Right lobe of liver (tissue), 6 donors: ENCODE data around the gene ACTL7B. TPM values are rescaled to one million over a fixed set of nuclear protein-coding genes. Genes with fewer than 3 reads are reported as not detected.

ENCODE experiments used
- ATAC-seq, 4 donors: fragments of 200-7000 bp; cut with Tn5 transposase; one replicate each; pipeline ENCODE4 v1.9.1; 2020; ENCODE audit warnings: mild to moderate bottlenecking in 4 of 4, moderate library complexity in 4 of 4
- DNase-seq, 3 donors: peaks; one replicate each; pipeline ENCODE4 v3.0.0-alpha.2; 2020
- H3K27ac ChIP-seq, 3 donors: fragments of 200-600 bp; one replicate each; pipeline ENCODE4 v1.8.0; 2022
- H3K27me3 ChIP-seq, 2 donors: fragments of 200-600 bp; one replicate each; pipeline ENCODE4 v1.8.0; 2022
- H3K36me3 ChIP-seq, 4 donors: fragments of 200-600 bp; sonication (generic) in 1 of 4; one replicate each; pipeline versions ENCODE4 v1.5.1 to v1.8.0; 2017 to 2022; ENCODE audit warnings: control low read depth in 1 of 4
- H3K4me1 ChIP-seq, 4 donors: fragments of 200-600 bp; sonication (generic) in 1 of 4; one replicate each; pipeline versions ENCODE4 v1.5.1 to v1.8.0; 2017 to 2022; ENCODE audit warnings: control low read depth in 1 of 4
- H3K4me3 ChIP-seq, 3 donors: fragments of 200-600 bp; one replicate each; pipeline ENCODE4 v1.8.0; 2022
- H3K9me3 ChIP-seq, 4 donors: fragments of 200-600 bp; sonication (generic) in 1 of 4; one replicate each; pipeline versions ENCODE4 v1.5.1 to v1.8.0; 2017 to 2022; ENCODE audit warnings: control low read depth in 1 of 4
- POLR2A ChIP-seq: fragments of 450-650 bp; IDR thresholded peaks from one replicate; pipeline ENCODE4 v1.6.1; 2017; ENCODE audit warnings: antibody characterized with exemption, mild to moderate bottlenecking
- WGBS: methylation state at CpG from one replicate; pipeline ENCODE4 v1.1.6; 2018; ENCODE audit warnings: low coverage, low lambda C conversion rate; ENCODE audit not compliant: insufficient coverage; ENCODE audit errors: missing lambda C conversion rate; 5-methylcytosine and 5-hydroxymethylcytosine counted together
- intact Hi-C, 2 donors: fragments of 100-400 bp; cut with DNase I; formaldehyde crosslinking; loops; one replicate each; pipeline versions ENCODE4 v1.11.2 to v1.14.1; 2022
- small RNA-seq, 2 experiments: library from RNA; depleted of rRNA; stranded (forward); fragments of <200 nt; gene quantifications; one replicate each; pipeline ENCODE3, GENCODE V24; 2016
- total RNA-seq, 6 experiments: library from RNA; depleted of rRNA in 2 of 6; stranded (reverse); fragments of >200 nt in 2 of 6; fragmentation: NEBNext Ultra II Directional in 3 of 6; extraction: Animal tissue kit (Norgen Biotek cat#: 25700) in 3 of 6; gene quantifications; one replicate each; pipeline versions ENCODE4 v1.1.0 to v1.2.4, GENCODE V29; 2016 to 2023
- TF ChIP-seq, protein P1 (sequence below), 4 donors: fragments of 200-600 bp in 3 of 4; fragments of 450-650 bp in 1 of 4; IDR thresholded peaks; one replicate each; pipeline versions ENCODE4 v1.5.1 to v1.8.0; 2016 to 2022; ENCODE audit warnings: antibody characterized with exemption in 4 of 4, mild to moderate bottlenecking in 2 of 4
- donor health status: DM: no; HTN: yes; CAD: no.
- donor health status: DM: no; HTN: no; CAD: no.
- donor health status: DM: no; HTN: no; CAD: no.
- donor health status: DM: no; HTN: yes; CAD: no.
- donor health status: DM: no; HTN: yes; CAD: no.

Gene ACTL7B
- total RNA-seq, 6 experiments from 2014 or later, result not detected

GRCh38 chr9:108813951-108814601 is 41.7 kb downstream of the ACTL7B start:
- H3K27me3 ChIP-seq, result no peaks in the 10 kb centered on the region

GRCh38 chr9:108812396-108813025 is 43.3 kb downstream of the ACTL7B start:
- ATAC-seq (no peak), DNase-seq (no peak)
- Histone ChIP-seq H3K36me3 (no peaks in the 10 kb centered on the region), H3K4me3 (no peak overlapping the region), H3K27me3 (no peaks in the 10 kb centered on the region), H3K27ac (no peak overlapping the region), H3K9me3 (no peaks in the 10 kb centered on the region), H3K4me1 (no peaks in the 10 kb centered on the region)
- WGBS, result 85% methylated on average over 8 of the region's 8 CpGs
- intact Hi-C loops, result no loop called here
- no peak for TF ChIP-seq POLR2A
- TF ChIP-seq, protein P1, sequence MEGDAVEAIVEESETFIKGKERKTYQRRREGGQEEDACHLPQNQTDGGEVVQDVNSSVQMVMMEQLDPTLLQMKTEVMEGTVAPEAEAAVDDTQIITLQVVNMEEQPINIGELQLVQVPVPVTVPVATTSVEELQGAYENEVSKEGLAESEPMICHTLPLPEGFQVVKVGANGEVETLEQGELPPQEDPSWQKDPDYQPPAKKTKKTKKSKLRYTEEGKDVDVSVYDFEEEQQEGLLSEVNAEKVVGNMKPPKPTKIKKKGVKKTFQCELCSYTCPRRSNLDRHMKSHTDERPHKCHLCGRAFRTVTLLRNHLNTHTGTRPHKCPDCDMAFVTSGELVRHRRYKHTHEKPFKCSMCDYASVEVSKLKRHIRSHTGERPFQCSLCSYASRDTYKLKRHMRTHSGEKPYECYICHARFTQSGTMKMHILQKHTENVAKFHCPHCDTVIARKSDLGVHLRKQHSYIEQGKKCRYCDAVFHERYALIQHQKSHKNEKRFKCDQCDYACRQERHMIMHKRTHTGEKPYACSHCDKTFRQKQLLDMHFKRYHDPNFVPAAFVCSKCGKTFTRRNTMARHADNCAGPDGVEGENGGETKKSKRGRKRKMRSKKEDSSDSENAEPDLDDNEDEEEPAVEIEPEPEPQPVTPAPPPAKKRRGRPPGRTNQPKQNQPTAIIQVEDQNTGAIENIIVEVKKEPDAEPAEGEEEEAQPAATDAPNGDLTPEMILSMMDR (IDR thresholded peaks at IDR 0.05), result no peak

More at GRCh38 chr9:108813951-108814601, 41.7 kb downstream of the ACTL7B start:
- WGBS, result 61% methylated on average over 2 of the region's 2 CpGs
- no peak overlapping the region for H3K4me3 ChIP-seq
- intact Hi-C loops, result no loop called here
- H3K36me3 ChIP-seq, result no peaks in the 10 kb centered on the region
- no peaks in the 10 kb centered on the region for H3K4me1 ChIP-seq
- H3K9me3 ChIP-seq, result no peaks in the 10 kb centered on the region
- TF ChIP-seq, protein P1 (IDR thresholded peaks at IDR 0.05), result peak in 1 of 4 donors; percentile 6
- TF ChIP-seq POLR2A, result no peak
- H3K27ac ChIP-seq, result no peak overlapping the region
- DNase-seq (no peak), ATAC-seq (peak in 2 of 4 donors; percentile 27 to 42)

DNA sequence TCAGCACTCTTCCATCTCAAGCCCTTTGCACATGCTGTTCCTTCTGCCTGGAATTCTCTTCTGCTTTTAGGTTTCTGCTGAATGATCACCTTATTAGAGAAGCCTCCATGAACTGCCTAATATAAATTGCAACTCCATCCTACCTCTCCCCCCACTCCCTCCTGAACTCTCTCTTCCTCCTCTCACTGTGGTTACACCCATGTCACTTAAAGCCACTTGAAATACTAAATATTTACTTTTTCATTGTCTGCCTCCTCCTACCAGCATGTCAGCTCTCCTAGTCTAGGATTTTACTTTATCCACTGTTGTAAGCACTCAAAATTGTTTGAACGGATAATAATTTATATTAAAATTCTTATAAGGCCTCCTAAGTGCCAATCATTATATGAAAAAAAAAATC is 43.8 kb downstream of the ACTL7B start:
- ATAC-seq (no peak), DNase-seq (no peak)
- no peaks in the 10 kb centered on the region for H3K36me3 ChIP-seq
- TF ChIP-seq POLR2A, result no peak
- TF ChIP-seq, protein P1 (IDR thresholded peaks at IDR 0.05), result no peak
- no peaks in the 10 kb centered on the region for H3K4me1 ChIP-seq
- no peaks in the 10 kb centered on the region for H3K27me3 ChIP-seq
- H3K4me3 ChIP-seq, result no peak overlapping the region
- no peaks in the 10 kb centered on the region for H3K9me3 ChIP-seq
- H3K27ac ChIP-seq, result no peak overlapping the region
- 74% methylated on average over 1 of the region's 1 CpG for WGBS
- intact Hi-C loops, result no loop called here

- TF ChIP-seq, protein P1 (IDR thresholded peaks at IDR 0.05), result no peak
- TF ChIP-seq POLR2A, result no peak
- 46% methylated on average over 3 of the region's 3 CpGs for WGBS
Observed at GRCh38 chr9:108809269-108809668, 46.5 kb downstream of the ACTL7B start.

More at GRCh38 chr9:108809269-108809668, 46.5 kb downstream of the ACTL7B start:
- Histone ChIP-seq H3K36me3 (no peaks in the 10 kb centered on the region), H3K27me3 (no peaks in the 10 kb centered on the region), H3K9me3 (no peaks in the 10 kb centered on the region), H3K27ac (no peak overlapping the region), H3K4me1 (no peaks in the 10 kb centered on the region), H3K4me3 (no peak overlapping the region)
- DNase-seq (no peak), ATAC-seq (no peak)
- intact Hi-C loops, result no loop called here

Small RNAs within 50 kb of the gene (small RNA-seq; reads per million reads assigned to genes)
- 0 reads per million in 2 experiments for gene AL359692.1

Other genes starting within 250 kb of the ACTL7B start
- gene ACTL7A, start 6.3 kb upstream of the ACTL7B start, total RNA-seq, result not detected
- 10 to 100 TPM; 10.4 to 20.6 (median 13.0) TPM for gene ELP1, start 78.1 kb upstream of the ACTL7B start, total RNA-seq
- 1 to 10 TPM; 5.2 to 8.3 (median 6.8) TPM for gene ABITRAM, start 78.4 kb upstream of the ACTL7B start, total RNA-seq
- 10 to 100 TPM; 12.0 to 26.4 (median 20.3) TPM for gene CTNNAL1, start 157.5 kb upstream of the ACTL7B start, total RNA-seq